Naive B cell (primary cell): Measurements from ENCODE around the gene STXBP1. TPM values are rescaled to one million over a fixed set of nuclear protein-coding genes. Genes with fewer than 3 reads are reported as not detected.

Source experiments
- ATAC-seq, 2 donors: fragments of 150-1000 bp; cut with Tn5 transposase; 2 replicates each; pipeline ENCODE4 v1.10.0; 2021; ENCODE audit warnings: low read depth in 2 of 2, mild to moderate bottlenecking in 2 of 2, moderate library complexity in 2 of 2
- DNase-seq: peaks from one replicate; pipeline ENCODE4 v3.0.0; 2022
- H3K27ac Mint-ChIP-seq, 6 donors: one replicate each; pipeline ENCODE4 v1.8.0; 2020 to 2022; ENCODE audit warnings: mild to moderate bottlenecking in 6 of 6, mixed read lengths in 6 of 6, moderate library complexity in 5 of 6, inconsistent platforms in 2 of 6
- H3K27me3 Mint-ChIP-seq, 3 donors: one replicate each; pipeline ENCODE4 v1.8.0; 2021 to 2022; ENCODE audit warnings: mixed read lengths in 3 of 3, mild to moderate bottlenecking in 1 of 3
- H3K36me3 Mint-ChIP-seq, 2 donors: one replicate each; pipeline ENCODE4 v1.8.0; 2020 to 2022; ENCODE audit warnings: mixed read lengths in 2 of 2, inconsistent platforms in 1 of 2, mild to moderate bottlenecking in 1 of 2
- H3K4me1 Mint-ChIP-seq, 3 donors: one replicate each; pipeline ENCODE4 v1.8.0; 2020 to 2022; ENCODE audit warnings: mixed read lengths in 3 of 3, inconsistent platforms in 1 of 3, mild to moderate bottlenecking in 1 of 3, moderate library complexity in 1 of 3
- H3K4me3 Mint-ChIP-seq, 8 donors: one replicate each; pipeline ENCODE4 v1.8.0; 2020 to 2022; ENCODE audit warnings: mild to moderate bottlenecking in 8 of 8, mixed read lengths in 8 of 8, moderate library complexity in 8 of 8, inconsistent platforms in 2 of 8
- H3K9me3 Mint-ChIP-seq, 7 donors: one replicate each; pipeline ENCODE4 v1.8.0; 2020 to 2022; ENCODE audit warnings: mixed read lengths in 7 of 7, mild to moderate bottlenecking in 5 of 7, inconsistent platforms in 2 of 7, moderate library complexity in 1 of 7
- polyA plus RNA-seq, 6 donors: library from polyadenylated mRNA; unstranded; fragments of 300-500 nt; fragmentation: Illumina TruSeq; gene quantifications; one replicate each; pipeline ENCODE4 v1.2.3, GENCODE V29; 2021; ENCODE audit warnings: low read depth in 6 of 6

STXBP1 gene
- polyA plus RNA-seq, 6 donors from 2014 or later = 0.31 TPM; not detected in 5

DNA sequence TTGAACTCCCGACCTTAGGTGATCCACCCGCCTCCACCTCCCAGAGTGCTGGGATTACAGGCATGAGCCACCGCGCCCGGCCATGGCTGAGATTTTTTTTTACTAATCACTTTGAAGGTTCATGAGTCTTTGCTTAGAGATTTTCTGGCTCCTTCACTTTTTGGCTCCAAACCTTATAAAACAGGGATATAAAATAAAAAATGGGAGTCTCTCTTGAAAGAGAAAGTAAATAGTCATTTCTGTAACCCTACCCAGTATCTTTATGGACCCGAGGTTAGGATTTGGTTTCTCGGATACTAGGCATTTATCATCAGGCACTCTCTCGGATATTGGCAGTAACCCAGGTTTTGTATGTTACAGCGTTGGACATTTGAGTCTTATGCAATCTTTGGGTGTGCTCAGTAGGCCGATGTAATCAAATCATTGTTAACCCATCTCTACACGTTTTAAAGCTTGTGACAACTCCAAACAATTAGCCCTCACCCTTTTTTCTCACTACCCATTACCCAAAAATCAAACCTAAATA, 25.3 kb downstream of the STXBP1 start:
- no peak for ATAC-seq
- no peaks in the 10 kb centered on the region for H3K9me3 Mint-ChIP-seq
- H3K36me3 Mint-ChIP-seq = no peaks in the 10 kb centered on the region
- no peaks in the 10 kb centered on the region for H3K4me1 Mint-ChIP-seq
- no peak overlapping the region for H3K27ac Mint-ChIP-seq
- peaks cover 8 to 38% (median 10%) of the 10 kb centered on the region in 3 donors for H3K27me3 Mint-ChIP-seq
- H3K4me3 Mint-ChIP-seq = no peak overlapping the region
- DNase-seq = no peak

DNA sequence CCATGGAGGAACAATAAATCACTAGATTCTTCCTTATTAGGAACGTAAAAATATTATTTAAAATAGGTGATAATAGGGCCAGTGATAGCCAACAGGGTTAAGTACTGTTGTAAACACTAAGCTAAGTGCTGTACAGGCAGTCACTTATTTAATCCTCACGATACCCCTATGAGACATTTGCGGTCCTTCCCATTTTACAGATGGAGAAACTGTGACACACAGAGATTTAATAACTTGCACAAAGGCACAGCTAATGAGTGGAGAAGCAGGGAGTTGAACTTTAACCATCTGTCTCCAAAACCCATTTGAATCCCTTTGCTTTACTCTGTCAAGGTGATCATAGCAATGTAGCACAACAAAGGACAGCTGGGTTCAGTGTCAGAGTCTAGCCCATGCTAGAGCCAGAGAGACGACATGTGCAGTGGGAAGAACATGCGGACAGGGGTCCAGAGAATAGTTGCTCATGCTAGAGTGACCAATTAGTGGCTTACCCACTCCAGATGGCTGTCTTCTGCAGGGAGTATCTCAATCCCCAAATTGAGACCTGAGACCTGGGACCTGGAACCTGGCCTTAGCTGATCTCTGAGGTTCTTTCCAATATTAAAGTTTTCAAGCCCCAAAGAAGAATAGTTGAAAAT, 28.9 kb downstream of the STXBP1 start:
- H3K27ac Mint-ChIP-seq = no peak overlapping the region
- no peaks in the 10 kb centered on the region for H3K4me1 Mint-ChIP-seq
- H3K4me3 Mint-ChIP-seq = no peak overlapping the region
- no peaks in the 10 kb centered on the region for H3K36me3 Mint-ChIP-seq
- H3K9me3 Mint-ChIP-seq = no peaks in the 10 kb centered on the region
- peaks cover 0 to 33% (median 13%) of the 10 kb centered on the region in 3 donors for H3K27me3 Mint-ChIP-seq
- ATAC-seq (no peak), DNase-seq (no peak)

DNA sequence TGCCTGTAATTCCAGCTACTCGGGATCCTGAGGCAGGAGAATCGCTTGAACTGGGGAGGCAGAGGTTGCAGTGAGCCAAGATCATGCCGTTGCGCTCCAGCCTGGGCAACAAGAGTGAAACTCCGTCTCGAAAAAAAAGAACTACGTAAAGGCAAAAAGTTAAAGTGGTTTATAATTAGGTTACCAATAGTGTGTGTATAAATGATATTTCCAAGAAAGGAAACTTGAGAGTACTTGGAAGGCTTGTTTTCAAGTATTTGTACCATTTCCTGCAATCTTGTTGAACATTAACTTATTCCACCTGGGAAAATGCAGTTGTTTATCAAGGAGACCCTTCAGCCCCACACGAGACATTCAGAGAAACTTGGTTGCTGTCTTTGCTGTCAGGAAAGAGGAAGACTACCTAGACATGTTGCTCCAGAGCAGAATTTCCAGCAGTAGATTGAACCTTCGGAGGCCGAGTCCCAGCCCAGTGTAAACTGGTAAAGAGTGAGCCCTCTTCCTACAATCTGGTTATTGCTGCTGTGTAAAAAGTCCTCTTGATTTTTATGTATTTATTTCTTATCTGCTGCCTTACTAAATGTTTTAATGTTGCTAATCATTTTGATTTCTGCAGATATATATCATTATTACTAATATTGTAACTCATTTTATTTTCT, 30.1 kb downstream of the STXBP1 start:
- Mint-ChIP-seq H3K9me3 (no peaks in the 10 kb centered on the region), H3K4me3 (no peak overlapping the region), H3K4me1 (no peaks in the 10 kb centered on the region), H3K27me3 (peaks cover 0 to 25% (median 13%) of the 10 kb centered on the region in 3 donors), H3K27ac (no peak overlapping the region), H3K36me3 (no peaks in the 10 kb centered on the region)
- ATAC-seq (no peak), DNase-seq (no peak)

DNA sequence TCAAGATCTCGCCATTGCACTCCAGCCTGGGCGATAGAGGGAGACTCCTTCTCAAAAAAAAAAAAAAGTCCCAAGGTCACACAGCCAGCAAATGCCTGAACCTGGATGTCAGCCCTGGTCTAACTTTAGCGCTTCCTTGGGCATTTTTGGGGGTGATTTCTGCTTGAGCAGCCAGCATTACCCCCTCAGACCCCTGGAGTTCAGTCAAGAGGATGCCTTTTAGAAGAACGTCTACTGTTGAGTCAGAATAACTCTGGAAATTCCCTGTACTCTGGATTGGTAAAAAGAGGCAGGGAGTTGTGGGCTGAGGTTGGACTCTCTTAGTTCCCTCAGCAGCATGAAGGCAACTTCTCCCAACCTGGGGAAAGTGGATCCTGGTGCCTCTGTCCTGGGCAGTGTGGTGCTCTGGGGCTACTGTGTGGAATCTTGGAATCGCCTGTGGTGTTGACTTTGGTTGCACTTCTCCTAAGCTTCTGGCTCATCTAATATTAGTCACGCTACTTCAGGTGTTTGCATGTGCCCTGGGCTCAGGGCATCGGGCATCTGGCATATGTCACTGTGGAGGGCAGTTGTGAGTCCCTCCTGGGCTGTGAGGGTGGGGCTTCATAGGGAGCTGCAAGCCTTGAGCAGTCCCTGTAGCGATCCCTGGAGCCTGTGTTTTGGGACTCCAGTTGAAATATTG, 32.2 kb downstream of the STXBP1 start:
- DNase-seq (no peak), ATAC-seq (no peak)
- no peaks in the 10 kb centered on the region for H3K9me3 Mint-ChIP-seq
- H3K4me1 Mint-ChIP-seq = no peaks in the 10 kb centered on the region
- H3K4me3 Mint-ChIP-seq = peak overlapping the region in 1 of 8 donors; percentile 32
- no peaks in the 10 kb centered on the region for H3K36me3 Mint-ChIP-seq
- H3K27ac Mint-ChIP-seq = no peak overlapping the region
- peaks cover 0 to 24% (median 13%) of the 10 kb centered on the region in 3 donors for H3K27me3 Mint-ChIP-seq

DNA sequence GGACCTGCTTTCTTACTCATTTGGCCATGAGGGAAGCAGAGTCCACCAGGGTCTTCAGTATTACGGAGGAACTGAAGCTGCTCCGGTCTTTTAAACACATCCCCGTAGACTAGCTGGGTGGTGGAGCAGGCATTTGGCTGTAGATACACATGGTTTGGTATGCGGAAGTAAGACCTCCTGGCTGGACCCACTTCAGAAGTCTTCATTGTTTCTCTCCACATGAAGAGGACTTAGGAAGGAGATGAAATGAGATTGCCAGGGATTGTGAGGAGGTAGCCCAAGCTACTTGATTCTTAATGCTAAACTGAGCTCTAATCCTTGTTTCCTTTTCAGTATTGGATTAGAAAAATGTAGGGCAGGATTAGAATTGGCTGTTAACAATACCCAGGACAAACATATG, 32.9 kb downstream of the STXBP1 start:
- ATAC-seq = no peak
- no peaks in the 10 kb centered on the region for H3K4me1 Mint-ChIP-seq
- H3K27ac Mint-ChIP-seq = no peak overlapping the region
- peaks cover 0 to 20% (median 13%) of the 10 kb centered on the region in 3 donors for H3K27me3 Mint-ChIP-seq
- no peak for DNase-seq
- no peaks in the 10 kb centered on the region for H3K36me3 Mint-ChIP-seq
- no peaks in the 10 kb centered on the region for H3K9me3 Mint-ChIP-seq
- no peak overlapping the region for H3K4me3 Mint-ChIP-seq

DNA sequence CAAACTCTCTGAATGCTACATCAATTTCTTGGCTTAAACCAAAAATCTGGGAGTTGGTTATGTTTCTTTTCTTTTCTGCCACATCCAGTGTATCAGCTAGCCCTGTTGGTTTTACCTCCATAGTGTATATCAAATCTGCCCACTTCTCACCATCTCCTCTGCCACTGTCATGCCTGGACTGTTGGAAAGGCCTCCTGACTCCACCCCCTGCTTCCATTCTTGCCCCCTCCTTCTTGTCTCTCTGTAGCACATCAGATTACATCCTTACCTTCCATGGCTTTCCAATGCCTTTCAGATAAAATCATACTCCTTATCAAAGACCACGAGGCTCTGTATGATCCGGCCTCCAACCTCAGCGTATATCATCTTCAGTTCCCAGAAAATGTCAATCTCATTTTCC, 35.4 kb downstream of the STXBP1 start:
- peaks cover 8 to 20% (median 8%) of the 10 kb centered on the region in 3 donors for H3K27me3 Mint-ChIP-seq
- no peak overlapping the region for H3K4me3 Mint-ChIP-seq
- no peaks in the 10 kb centered on the region for H3K9me3 Mint-ChIP-seq
- DNase-seq (no peak), ATAC-seq (no peak)
- H3K27ac Mint-ChIP-seq = no peak overlapping the region
- no peaks in the 10 kb centered on the region for H3K4me1 Mint-ChIP-seq
- no peaks in the 10 kb centered on the region for H3K36me3 Mint-ChIP-seq

DNA sequence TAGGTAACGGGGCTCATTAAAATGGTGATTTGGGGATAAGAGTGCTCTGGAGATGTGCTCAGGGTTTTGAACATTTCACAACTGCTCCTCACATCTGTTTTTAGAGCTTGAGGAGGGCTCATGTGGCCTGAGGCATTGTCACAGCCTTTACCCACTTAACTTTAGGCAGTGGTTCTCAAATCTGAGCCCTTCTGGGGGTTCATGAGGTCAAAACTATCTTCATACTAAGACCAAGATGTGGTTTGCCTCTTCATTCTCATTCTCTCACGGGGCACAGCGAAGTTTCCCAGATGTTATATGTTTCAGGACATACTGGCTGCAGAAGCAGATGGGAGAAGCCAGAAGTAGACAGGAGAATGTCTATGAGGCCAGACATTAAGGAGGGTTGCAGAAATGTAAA, 38.4 kb downstream of the STXBP1 start:
- Mint-ChIP-seq H3K4me1 (no peaks in the 10 kb centered on the region), H3K4me3 (no peak overlapping the region), H3K27me3 (peaks cover 5 to 16% (median 7%) of the 10 kb centered on the region in 3 donors), H3K27ac (no peak overlapping the region), H3K36me3 (no peaks in the 10 kb centered on the region), H3K9me3 (no peaks in the 10 kb centered on the region)
- DNase-seq = no peak
- no peak for ATAC-seq

DNA sequence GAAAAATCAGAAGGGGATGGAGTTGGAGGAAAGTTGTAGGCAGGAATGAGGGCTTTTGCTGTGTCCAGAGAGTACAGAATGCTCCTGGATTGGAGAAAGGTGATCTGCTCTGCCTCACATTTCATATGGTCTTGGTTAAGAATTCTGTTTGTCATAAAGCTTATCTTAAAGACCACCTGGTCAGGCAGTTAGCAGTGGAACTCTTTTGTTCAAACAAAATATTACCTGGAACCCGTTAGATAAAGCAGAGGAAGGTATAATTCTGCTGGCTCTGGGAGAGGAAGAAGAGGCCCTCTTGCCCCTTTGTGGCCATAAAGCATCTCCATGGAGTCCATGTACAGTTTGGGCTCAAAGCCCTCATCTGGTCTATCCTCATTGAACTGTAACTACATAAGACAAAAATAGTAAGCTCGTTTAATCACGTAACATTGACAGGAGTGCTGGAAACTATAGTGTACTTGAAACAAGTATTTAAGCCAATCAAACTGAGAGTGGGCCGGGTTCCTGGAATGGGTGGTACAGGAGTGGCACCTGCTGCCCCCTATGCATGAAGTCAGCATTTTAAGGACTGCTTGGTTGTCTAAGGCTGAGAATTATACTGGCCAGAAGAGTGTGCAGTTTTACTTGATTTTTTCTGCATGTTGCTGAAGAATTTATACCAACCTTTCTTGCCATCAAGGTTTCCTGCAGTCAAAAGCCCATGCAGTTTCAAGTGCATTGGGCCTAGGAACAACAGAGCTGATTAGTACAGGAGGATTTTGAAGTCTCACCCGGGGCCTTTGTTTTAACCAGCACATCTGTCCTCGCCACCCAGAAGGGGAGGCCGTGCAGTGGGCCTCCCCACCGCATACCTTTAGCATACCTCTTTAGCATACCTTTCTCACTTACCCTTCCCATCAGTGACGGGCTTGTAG, 39.9 kb downstream of the STXBP1 start:
- Mint-ChIP-seq H3K4me1 (no peaks in the 10 kb centered on the region), H3K4me3 (no peak overlapping the region), H3K27ac (no peak overlapping the region), H3K27me3 (peaks cover 5 to 21% (median 7%) of the 10 kb centered on the region in 3 donors), H3K36me3 (no peaks in the 10 kb centered on the region), H3K9me3 (no peaks in the 10 kb centered on the region)
- DNase-seq (no peak), ATAC-seq (no peak)

DNA sequence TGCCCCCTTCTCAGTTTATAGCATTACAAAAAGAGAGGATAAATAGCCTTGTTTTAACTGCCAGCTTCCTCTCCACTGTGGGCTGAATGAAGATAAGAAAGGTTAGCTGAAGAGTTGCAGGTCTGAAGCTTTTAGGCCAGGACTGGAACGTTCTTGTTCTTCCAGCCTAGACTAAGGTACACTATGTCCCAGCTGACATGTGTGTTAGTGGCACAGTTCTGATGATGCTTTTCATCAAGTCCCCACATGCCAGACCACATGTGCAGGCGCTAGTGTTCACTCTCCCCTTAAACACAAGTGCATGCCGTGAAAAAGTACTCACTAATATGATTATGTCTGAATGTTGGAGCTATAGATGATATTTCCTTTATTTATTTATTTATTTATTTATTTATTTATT, 40.7 kb downstream of the STXBP1 start:
- H3K9me3 Mint-ChIP-seq = no peaks in the 10 kb centered on the region
- DNase-seq (no peak), ATAC-seq (no peak)
- H3K4me3 Mint-ChIP-seq = no peak overlapping the region
- peaks cover 7 to 29% (median 9%) of the 10 kb centered on the region in 3 donors for H3K27me3 Mint-ChIP-seq
- H3K27ac Mint-ChIP-seq = no peak overlapping the region
- H3K36me3 Mint-ChIP-seq = no peaks in the 10 kb centered on the region
- no peaks in the 10 kb centered on the region for H3K4me1 Mint-ChIP-seq

DNA sequence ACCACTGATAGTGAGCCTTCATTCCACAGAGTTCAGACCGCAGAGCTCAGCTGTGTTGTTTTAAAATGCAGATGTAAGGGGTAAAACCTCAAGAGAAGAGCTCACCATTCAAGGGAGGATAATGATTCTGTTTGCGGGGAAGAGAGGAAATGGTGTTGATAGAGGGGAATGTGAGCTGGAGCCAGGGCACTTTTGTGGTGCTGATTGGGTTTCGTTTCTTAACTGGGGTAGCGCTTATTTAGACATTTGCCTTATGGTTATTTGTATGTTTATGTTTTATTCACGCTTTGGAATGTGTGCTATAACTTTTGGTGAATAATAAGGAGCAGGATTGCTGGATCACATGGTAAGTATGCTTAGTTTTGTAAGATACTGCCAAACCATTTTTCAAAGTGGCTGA, 42.5 kb downstream of the STXBP1 start:
- Mint-ChIP-seq H3K36me3 (no peaks in the 10 kb centered on the region), H3K27me3 (peaks cover 7 to 30% (median 9%) of the 10 kb centered on the region in 3 donors), H3K4me1 (no peaks in the 10 kb centered on the region), H3K4me3 (no peak overlapping the region), H3K9me3 (no peaks in the 10 kb centered on the region), H3K27ac (no peak overlapping the region)
- ATAC-seq (no peak), DNase-seq (no peak)

DNA sequence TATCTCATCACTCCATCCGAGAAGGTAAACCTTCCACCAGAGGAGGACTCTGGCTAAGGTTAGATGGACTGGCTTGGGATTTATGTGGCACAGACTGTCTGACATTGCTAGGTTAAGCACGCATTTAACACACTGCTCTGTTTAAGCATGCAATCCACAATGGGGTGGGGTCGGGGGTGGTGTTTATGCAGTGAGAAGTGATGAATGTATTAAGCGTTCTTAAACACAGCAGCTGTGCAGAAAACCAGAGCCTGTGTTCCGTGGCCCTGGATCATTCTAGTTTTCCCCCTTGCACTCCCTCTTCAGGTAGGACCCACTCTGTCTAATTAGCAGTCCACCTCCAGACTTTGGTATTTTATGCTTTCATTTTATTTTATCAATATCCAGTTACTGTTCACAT, 46.4 kb downstream of the STXBP1 start:
- no peaks in the 10 kb centered on the region for H3K4me1 Mint-ChIP-seq
- ATAC-seq (no peak), DNase-seq (no peak)
- H3K27me3 Mint-ChIP-seq = peaks cover 19 to 51% (median 24%) of the 10 kb centered on the region in 3 donors
- H3K36me3 Mint-ChIP-seq = no peaks in the 10 kb centered on the region
- no peaks in the 10 kb centered on the region for H3K9me3 Mint-ChIP-seq
- H3K27ac Mint-ChIP-seq = no peak overlapping the region
- no peak overlapping the region for H3K4me3 Mint-ChIP-seq

DNA sequence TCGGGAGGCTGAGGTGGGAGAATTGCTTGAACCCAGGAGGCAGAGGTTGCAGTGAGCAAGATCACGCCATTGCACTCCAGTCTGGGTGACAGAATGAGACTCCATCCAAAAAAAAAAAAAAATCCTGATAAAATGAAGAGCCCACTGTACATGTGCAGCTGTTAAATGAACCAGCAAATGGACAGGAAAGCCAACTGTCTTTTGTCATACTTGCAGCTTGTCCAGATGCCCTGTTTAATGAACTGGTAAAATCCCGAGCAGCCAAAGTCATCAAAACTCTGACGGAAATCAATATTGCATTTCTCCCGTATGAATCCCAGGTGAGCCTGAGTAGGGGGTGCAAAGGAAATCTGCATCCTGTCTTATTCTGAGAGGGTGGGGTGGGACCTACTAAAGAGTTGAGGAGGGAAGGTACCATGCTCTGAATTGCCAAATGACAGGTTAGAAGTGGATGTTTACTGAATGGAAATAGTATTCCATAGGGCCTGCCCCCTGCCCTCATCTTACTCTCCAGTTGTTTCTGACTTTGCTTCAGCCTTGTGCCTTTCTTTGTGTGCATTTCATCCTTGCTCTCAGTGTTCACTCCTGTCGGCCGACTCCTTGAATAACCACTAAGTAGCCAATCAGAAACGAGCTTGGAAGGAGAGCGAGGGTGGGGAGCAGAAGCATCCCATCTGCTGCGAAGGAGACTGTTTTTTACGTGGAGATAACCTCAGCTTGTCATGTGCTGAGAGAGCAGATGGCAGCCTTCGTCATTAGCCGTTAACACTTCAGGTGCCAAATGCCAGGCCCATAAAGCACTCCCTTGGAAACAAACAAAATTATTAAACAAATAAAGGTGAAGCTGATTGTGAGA, 49.0 kb downstream of the STXBP1 start:
- DNase-seq = no peak
- Mint-ChIP-seq H3K4me1 (no peaks in the 10 kb centered on the region), H3K9me3 (peaks cover 0 to 2% (median 0%) of the 10 kb centered on the region in 7 donors), H3K27me3 (peaks cover 14 to 53% (median 43%) of the 10 kb centered on the region in 3 donors), H3K36me3 (no peaks in the 10 kb centered on the region), H3K4me3 (peak overlapping the region in 1 of 8 donors; percentile 61), H3K27ac (no peak overlapping the region)
- ATAC-seq = no peak
